ENCODE results near the gene MYO1H.
A peak's percentile ranks its signal among the peaks of the same experiment; 100 is the strongest.
"Not testable (repeated sequence)": the region's sequence is repeated elsewhere in the genome, so short reads cannot be mapped to it uniquely, and the experiment has no call there.

The MYO1H gene

DNA sequence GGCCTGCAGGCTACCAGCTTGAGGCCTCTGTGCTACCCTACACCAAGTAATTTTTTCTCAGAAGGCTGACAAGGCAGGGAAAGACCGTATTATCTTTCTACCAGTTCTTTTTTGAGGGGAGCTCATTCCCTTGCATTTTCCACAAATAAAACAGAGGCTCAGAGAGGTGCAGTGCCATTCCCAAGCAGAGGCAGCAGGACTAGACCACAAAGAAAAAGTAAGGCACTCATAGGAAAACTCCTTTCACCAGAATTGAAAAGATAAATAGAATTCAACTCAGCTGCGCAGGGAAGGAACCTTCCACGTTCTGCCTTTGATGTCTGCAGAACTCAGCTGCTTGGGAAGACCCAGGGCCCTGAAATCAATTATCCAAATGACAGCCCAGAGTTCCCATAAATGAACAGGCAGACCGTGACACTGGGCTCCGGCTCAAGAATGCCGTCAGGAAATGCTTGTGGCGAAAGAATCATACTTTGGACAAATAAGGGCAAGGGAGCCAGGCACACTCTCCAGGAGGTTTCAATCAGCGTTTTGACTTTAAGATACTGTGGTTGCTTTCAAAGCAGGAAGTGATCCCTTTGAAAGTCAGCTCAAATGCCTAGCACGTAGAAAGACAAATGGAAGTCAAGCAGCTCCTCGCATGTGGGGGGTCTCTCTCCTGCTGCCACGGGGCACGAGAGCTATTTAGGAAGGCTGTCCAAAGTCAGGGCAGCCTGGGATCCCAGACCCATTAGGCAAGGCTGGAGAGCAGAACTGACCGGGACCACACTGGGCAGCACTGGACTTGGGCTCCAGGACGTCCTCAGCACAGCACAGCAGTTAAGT lies 115.4 kb downstream of the MYO1H start:
- Histone ChIP-seq H3K4me3 (ENCODE audit: low read length) (peak overlapping the region; percentile 71), H3K9ac (ENCODE audit: low read length) (peak overlapping the region; percentile 92), H3K36me3 (ENCODE audit: control insufficient read depth, insufficient read depth, low read length, severe bottlenecking) (peaks cover 24% of the 10 kb centered on the region), H3K4me1 (ENCODE audit: control insufficient read depth, insufficient read depth, low read length) (peaks cover 97% of the 10 kb centered on the region), H3K27me3 (replicated peaks; ENCODE audit: control insufficient read depth, insufficient read depth, low read length) (no peaks in the 10 kb centered on the region), H3K9me3 (ENCODE audit: control insufficient read depth, low read length) (no peaks in the 10 kb centered on the region)
- DNase-seq (ENCODE audit: low read depth) = peak; percentile 98

DNA sequence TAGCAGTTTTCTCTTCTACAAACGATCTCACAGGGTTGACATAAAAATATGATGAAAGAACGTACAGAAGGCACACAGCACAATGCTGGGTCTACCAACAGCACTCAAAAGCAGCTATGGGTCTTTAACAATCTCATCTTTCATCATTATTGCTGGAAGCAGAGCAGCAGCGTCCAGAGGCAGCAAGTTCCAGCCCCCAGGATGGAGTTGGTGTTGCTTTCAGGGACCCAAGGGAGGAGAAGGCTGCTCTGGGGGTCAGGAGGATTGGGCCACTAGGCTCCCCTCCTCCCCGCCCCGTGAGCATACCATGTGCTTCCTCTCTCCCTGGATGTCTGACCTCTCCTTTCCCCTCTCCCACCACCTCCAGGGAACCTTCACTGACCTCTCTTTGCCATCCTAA lies 116.1 kb downstream of the MYO1H start:
- peak overlapping the region; percentile 71 for H3K4me3 ChIP-seq (ENCODE audit: low read length)
- peak overlapping the region; percentile 92 for H3K9ac ChIP-seq (ENCODE audit: low read length)
- DNase-seq (ENCODE audit: low read depth) = no peak
- H3K4me1 ChIP-seq (ENCODE audit: control insufficient read depth, insufficient read depth, low read length) = peaks cover 94% of the 10 kb centered on the region
- peaks cover 28% of the 10 kb centered on the region for H3K36me3 ChIP-seq (ENCODE audit: control insufficient read depth, insufficient read depth, low read length, severe bottlenecking)
- no peaks in the 10 kb centered on the region for H3K9me3 ChIP-seq (ENCODE audit: control insufficient read depth, low read length)
- no peaks in the 10 kb centered on the region for H3K27me3 ChIP-seq (replicated peaks; ENCODE audit: control insufficient read depth, insufficient read depth, low read length)

DNA sequence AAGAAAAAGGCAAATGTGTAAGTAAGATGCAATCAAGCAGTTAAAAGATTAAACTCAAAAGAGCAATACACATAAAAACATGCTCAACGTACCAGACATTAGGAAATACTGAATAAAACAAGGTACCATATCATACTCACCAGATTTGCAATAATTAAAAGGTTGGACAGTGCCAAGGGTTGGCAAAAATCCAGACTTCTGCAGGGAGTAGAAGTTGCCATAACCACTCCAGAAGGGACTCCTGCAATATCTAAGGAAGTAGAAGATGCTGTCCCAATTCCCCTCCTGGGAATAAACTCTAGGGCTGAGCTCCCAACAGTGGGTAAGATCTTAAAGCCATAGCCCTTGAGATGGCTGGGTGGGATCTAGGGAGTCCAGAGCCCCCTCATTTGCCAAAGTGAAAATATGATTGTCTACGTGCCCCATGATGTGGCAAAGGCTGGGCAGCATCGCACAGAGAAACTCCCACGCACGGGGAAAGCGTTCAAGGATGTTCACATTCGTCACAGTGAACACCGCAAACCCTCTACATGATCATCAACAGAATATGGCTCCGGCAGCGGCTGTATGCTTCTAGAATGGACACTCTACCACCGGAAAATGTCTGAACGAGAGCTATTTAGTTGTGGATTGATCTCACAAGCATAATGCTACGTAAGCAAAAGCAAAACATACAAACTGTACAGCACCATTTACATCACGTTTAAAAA lies 117.1 kb downstream of the MYO1H start:
- H3K36me3 ChIP-seq (ENCODE audit: control insufficient read depth, insufficient read depth, low read length, severe bottlenecking) = peaks cover 29% of the 10 kb centered on the region
- peak; percentile 50 for DNase-seq (ENCODE audit: low read depth)
- H3K9me3 ChIP-seq (ENCODE audit: control insufficient read depth, low read length) = no peaks in the 10 kb centered on the region
- peak overlapping the region; percentile 71 for H3K4me3 ChIP-seq (ENCODE audit: low read length)
- H3K4me1 ChIP-seq (ENCODE audit: control insufficient read depth, insufficient read depth, low read length) = peaks cover 85% of the 10 kb centered on the region
- no peaks in the 10 kb centered on the region for H3K27me3 ChIP-seq (replicated peaks; ENCODE audit: control insufficient read depth, insufficient read depth, low read length)
- H3K9ac ChIP-seq (ENCODE audit: low read length) = peak overlapping the region; percentile 92

DNA sequence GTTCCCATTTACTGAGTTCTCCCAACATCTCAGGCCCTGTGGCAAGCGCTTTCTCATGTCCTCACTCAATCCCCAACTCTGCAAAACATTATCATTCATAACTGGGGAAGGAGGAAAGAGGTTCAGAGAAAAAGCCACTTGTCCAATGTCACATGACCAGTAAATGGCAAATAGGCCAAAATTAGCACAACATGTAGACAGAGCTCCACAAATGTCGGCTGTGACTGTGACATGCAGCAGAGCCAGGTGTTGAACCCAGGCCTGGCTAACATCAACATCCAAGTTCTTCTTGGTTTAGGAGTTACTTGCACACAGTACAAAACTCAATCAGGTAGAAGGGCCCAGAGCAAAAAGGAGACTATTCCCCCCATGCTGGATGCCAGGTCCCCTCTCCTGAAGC lies 118.6 kb downstream of the MYO1H start:
- Histone ChIP-seq H3K9ac (ENCODE audit: low read length) (peak overlapping the region; percentile 20), H3K4me3 (ENCODE audit: low read length) (no peak overlapping the region), H3K27me3 (replicated peaks; ENCODE audit: control insufficient read depth, insufficient read depth, low read length) (no peaks in the 10 kb centered on the region), H3K36me3 (ENCODE audit: control insufficient read depth, insufficient read depth, low read length, severe bottlenecking) (peaks cover 33% of the 10 kb centered on the region), H3K4me1 (ENCODE audit: control insufficient read depth, insufficient read depth, low read length) (peaks cover 73% of the 10 kb centered on the region), H3K9me3 (ENCODE audit: control insufficient read depth, low read length) (no peaks in the 10 kb centered on the region)
- no peak for DNase-seq (ENCODE audit: low read depth)

DNA sequence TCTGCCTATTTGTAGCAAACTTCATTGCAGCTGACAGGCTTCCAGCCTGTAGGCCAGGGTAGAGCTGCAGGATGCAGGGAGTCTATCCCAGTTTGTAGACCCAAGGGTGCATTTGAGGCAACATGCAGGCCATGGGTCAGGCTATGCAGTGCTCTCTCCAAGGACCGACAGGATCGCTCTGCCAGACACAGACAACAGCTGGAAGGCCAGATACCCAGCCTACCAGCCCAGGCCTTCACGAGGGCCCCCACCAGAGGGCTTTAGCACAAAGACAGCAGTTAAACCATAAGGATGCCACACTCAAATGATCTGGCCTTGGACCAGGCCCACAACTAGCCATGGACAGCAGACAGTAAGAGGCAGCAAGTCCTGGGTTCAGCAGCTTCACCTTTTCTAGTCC lies 119.1 kb downstream of the MYO1H start:
- Histone ChIP-seq H3K27me3 (replicated peaks; ENCODE audit: control insufficient read depth, insufficient read depth, low read length) (no peaks in the 10 kb centered on the region), H3K9ac (ENCODE audit: low read length) (peak overlapping the region; percentile 59), H3K4me3 (ENCODE audit: low read length) (no peak overlapping the region), H3K36me3 (ENCODE audit: control insufficient read depth, insufficient read depth, low read length, severe bottlenecking) (peaks cover 38% of the 10 kb centered on the region), H3K9me3 (ENCODE audit: control insufficient read depth, low read length) (no peaks in the 10 kb centered on the region), H3K4me1 (ENCODE audit: control insufficient read depth, insufficient read depth, low read length) (peaks cover 68% of the 10 kb centered on the region)
- DNase-seq (ENCODE audit: low read depth) = no peak

DNA sequence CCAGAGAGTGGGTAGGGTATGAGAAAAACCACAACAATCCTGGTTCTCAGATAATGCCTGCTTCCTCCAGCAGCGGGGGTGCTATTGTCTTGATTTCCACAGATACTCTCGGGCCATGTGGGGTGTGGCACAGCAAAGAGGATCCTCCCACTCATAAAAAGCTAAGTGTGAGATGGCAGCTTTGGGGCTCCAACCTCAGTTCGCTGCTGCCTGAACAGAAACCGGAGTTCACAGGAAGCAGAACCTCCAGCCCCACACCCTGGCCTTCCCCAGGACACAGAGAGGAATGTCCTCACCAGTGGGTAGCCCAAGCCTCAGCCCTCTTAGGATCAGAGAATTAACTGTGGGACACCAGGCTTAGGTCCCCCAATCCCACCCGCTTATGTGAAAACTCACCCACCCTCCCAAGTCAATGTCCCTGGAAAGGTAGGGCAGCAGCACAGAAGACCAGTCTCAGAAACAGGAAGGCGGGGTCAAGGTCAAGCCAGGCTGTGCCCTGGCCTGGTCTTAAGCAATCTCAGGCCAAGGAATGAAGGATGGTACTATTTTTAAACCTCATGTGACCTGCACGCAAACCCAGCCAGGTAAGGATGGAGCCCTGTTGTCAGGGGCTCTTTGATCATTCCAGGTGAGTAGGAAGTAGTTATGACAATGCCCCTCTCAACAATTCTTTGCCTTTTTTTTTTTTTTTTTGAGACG lies 120.4 kb downstream of the MYO1H start:
- peaks cover 61% of the 10 kb centered on the region for H3K4me1 ChIP-seq (ENCODE audit: control insufficient read depth, insufficient read depth, low read length)
- no peaks in the 10 kb centered on the region for H3K27me3 ChIP-seq (replicated peaks; ENCODE audit: control insufficient read depth, insufficient read depth, low read length)
- no peaks in the 10 kb centered on the region for H3K9me3 ChIP-seq (ENCODE audit: control insufficient read depth, low read length)
- H3K9ac ChIP-seq (ENCODE audit: low read length) = peak overlapping the region; percentile 59
- peak overlapping the region; percentile 27 for H3K4me3 ChIP-seq (ENCODE audit: low read length)
- no peak for DNase-seq (ENCODE audit: low read depth)
- peaks cover 43% of the 10 kb centered on the region for H3K36me3 ChIP-seq (ENCODE audit: control insufficient read depth, insufficient read depth, low read length, severe bottlenecking)

DNA sequence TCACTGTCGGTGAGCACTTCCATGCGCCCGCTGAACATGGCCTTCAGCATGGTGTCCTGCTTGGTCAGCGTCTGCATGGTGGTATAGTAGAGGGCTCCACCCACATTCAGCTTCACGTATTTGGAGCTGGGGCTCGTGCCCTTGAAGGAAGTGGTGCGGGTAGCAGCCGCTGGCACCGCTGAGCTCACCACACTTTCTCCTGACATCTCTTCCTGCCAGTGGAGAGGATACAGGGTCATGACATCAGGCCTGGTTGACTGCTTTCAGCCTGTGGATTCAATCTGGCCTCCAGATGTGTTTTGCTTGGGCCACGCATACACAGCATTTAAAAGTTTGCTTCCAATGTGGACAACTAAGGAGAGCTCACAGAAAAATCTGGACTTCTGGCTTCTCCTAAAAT lies 121.8 kb downstream of the MYO1H start:
- Histone ChIP-seq H3K27me3 (replicated peaks; ENCODE audit: control insufficient read depth, insufficient read depth, low read length) (no peaks in the 10 kb centered on the region), H3K4me3 (ENCODE audit: low read length) (no peak overlapping the region), H3K9me3 (ENCODE audit: control insufficient read depth, low read length) (no peaks in the 10 kb centered on the region), H3K4me1 (ENCODE audit: control insufficient read depth, insufficient read depth, low read length) (peaks cover 54% of the 10 kb centered on the region), H3K36me3 (ENCODE audit: control insufficient read depth, insufficient read depth, low read length, severe bottlenecking) (peaks cover 46% of the 10 kb centered on the region), H3K9ac (ENCODE audit: low read length) (no peak overlapping the region)
- no peak for DNase-seq (ENCODE audit: low read depth)

DNA sequence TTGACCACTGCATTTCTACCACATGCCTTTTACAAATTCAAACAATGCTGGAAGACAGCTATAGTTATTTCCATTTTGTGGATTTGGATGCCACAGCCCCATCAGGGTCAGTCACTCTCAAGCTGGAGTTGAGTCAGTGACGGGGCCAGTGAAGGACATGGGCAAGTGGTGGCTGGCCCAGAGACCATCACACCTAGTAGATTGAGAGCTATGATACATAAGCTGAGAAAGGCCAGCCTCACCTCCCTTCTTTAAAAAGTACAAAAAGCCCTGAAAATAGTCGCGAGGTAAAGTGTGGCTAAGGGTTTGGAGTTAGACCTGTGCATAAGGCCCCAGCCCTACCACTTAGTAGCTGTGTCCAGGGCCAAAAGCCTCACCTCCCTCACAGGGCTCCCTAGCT lies 125.3 kb downstream of the MYO1H start:
- Histone ChIP-seq H3K4me1 (ENCODE audit: control insufficient read depth, insufficient read depth, low read length) (peaks cover 37% of the 10 kb centered on the region), H3K27me3 (replicated peaks; ENCODE audit: control insufficient read depth, insufficient read depth, low read length) (no peaks in the 10 kb centered on the region), H3K9me3 (ENCODE audit: control insufficient read depth, low read length) (no peaks in the 10 kb centered on the region), H3K4me3 (ENCODE audit: low read length) (no peak overlapping the region), H3K9ac (ENCODE audit: low read length) (no peak overlapping the region), H3K36me3 (ENCODE audit: control insufficient read depth, insufficient read depth, low read length, severe bottlenecking) (peaks cover 37% of the 10 kb centered on the region)
- DNase-seq (ENCODE audit: low read depth) = no peak

DNA sequence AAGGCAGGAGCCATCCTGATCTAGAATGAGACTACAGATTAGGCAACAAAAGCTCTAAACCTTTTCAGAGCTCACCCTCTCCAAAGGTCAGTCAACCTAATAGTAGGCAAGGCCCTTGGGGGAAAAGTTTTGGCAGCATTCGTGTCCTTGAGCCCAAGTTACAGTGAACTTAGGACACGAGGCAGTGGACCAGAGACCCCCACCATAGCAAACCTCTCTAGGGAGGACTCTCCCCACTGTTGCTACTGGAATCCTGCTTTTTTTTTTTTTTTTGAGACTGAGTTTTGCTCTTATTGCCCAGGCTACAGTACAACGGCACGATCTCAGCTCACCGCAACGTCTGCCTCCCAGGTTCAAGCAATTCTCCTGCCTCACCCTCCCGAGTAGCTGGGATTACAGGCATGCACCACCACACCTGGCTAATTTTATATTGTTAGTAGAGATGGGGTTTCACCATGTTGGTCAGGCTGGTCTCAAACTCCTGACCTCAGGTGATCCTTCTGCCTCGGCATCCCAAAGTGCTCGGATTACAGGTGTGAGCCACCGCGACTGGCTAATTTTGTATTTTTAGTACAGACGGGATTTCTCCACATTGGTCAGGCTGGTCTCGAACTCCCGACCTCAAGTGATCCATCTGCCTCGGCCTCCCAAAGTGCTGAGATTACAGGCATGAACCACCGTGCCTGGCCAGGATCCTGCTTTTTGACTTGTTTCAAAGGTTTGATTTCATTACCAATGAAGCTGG lies 126.0 kb downstream of the MYO1H start:
- Histone ChIP-seq H3K4me1 (ENCODE audit: control insufficient read depth, insufficient read depth, low read length) (peaks cover 40% of the 10 kb centered on the region), H3K36me3 (ENCODE audit: control insufficient read depth, insufficient read depth, low read length, severe bottlenecking) (peaks cover 33% of the 10 kb centered on the region)
- not testable (repeated sequence) for H3K9me3 ChIP-seq (ENCODE audit: control insufficient read depth, low read length); H3K27me3 ChIP-seq (replicated peaks; ENCODE audit: control insufficient read depth, insufficient read depth, low read length); DNase-seq (ENCODE audit: low read depth); H3K9ac ChIP-seq (ENCODE audit: low read length); H3K4me3 ChIP-seq (ENCODE audit: low read length)

DNA sequence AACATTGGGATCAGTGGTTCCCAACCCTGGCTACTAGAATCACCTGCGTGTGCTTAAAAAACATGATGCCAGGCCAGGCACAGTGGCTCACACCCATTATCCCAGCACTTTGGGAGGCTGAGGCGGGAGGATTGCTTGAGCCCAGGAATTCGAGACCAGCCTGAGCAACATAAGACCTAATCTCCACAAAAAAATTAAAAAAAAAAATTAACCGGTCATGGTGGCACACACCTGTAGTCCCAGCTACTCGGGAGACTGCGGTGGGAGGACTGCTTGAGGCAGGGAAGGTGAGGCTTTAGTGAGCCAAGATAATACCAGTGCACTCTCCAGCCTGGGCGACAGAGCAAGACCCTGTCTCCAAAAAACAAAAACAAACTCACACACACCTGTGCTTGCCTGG lies 127.4 kb downstream of the MYO1H start:
- no peaks in the 10 kb centered on the region for H3K9me3 ChIP-seq (ENCODE audit: control insufficient read depth, low read length)
- peaks cover 37% of the 10 kb centered on the region for H3K4me1 ChIP-seq (ENCODE audit: control insufficient read depth, insufficient read depth, low read length)
- peak overlapping the region; percentile 95 for H3K4me3 ChIP-seq (ENCODE audit: low read length)
- no peak for DNase-seq (ENCODE audit: low read depth)
- no peak overlapping the region for H3K9ac ChIP-seq (ENCODE audit: low read length)
- H3K36me3 ChIP-seq (ENCODE audit: control insufficient read depth, insufficient read depth, low read length, severe bottlenecking) = peaks cover 24% of the 10 kb centered on the region
- H3K27me3 ChIP-seq (replicated peaks; ENCODE audit: control insufficient read depth, insufficient read depth, low read length) = no peaks in the 10 kb centered on the region
